NOMO-1 treated with DMSO at 0.1 percent for 48 hours (cell line): Measurements from ENCODE around the gene CADPS.
A peak's percentile ranks its signal among the peaks of the same experiment; 100 is the strongest.

Experiments used
- DNase-seq: peaks from one replicate; lab custom pipeline; 2025; ENCODE audit not compliant: unreplicated experiment; lab: John Stamatoyannopoulos, UW

CADPS gene

DNA sequence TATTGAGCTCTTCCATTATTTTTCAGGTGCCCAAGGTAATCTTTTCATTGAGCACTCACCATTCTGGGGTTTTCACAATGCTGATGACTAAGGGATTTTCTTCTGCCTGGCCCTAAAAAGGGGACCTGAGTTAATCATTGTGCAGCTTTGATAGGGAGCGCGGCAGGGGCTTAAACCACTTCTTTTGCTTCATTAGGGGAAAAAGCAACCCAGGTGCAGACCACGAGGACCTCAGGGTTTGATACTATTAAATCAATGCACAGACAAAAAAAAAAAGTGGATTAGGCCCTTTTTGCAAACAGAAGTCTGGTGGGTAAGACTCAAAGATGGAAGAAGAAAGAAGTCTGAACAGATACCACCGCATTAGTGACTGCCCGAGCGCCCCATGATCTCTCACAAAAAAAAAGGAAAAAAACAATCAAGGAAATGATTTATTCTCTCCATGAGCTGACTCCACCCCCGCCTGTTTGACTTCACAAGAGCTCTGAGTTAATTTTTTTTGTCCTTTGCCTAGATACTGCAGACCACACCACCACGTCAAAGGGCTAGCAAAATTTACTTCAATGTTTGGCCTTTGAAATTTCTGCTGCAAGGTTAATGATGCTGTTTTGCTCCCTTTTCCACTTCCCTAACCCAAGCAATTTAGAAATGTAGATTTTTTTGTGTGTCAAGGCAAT is 423.9 kb downstream of the CADPS start:
- no peak for DNase-seq

DNA sequence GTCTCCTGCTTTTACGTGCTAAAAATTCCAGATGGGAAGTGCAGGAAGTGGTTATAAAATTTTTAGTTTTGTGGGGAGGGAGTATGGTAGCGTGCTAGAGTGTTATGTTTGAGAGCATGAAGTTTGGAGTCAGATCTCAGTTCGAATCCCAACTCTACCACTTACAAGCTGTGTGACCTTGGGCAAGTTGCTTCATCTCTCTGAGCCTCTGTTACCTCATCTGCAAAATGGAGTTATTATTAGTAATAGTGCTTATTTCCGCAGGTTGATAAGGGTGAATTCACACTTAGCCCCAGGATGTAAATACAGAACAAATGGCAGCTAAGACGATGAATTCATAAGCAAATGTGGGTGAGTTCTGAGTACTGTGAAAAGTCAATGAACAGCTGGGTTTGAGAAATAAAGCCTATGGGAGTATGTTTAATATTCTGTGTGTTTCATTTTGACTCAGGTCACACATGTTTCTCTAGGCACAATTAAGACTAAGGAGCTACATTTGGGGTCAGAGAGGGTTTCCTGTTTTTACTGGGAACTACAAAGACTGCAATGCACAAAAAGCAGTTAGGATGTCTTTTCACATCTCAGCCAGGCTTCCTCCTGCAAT is 428.8 kb downstream of the CADPS start:
- DNase-seq = no peak

DNA sequence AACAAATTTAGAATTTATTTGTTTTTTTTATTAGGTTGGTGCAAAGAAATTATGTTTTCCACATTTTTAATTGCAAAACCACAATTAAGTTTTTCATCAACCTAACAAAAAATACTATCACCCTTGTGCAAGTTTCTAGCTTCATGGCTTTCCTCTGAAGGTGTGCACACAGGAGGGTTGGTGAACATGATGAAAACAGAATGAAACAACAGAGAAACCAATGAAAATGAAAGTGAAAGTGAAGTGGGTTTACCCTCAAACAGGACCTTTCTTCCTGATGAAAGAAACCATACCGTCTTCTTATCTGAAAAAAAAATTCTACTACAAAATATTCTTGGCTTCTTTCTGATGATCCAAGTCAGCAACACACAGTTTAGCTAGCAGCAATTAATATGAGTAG is 429.9 kb downstream of the CADPS start:
- peak; percentile 35 for DNase-seq

DNA sequence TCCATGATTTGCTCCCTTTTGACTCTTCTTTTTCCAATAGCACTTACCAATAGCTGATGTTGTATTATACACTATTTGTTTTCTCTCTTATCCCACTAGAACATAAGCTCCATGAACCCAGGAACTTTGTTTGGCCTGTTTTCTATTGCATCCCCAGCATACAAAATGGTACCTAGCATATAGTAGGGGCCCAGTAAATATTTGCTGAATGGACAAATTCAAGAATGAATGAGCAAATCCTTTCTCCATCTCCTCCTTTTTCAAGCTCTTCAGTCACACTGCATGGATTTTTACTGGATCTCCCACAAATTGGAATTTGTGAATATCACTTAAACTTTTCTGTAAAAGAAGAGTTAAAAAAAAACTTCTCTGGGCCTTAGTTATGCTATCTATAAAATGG is 435.2 kb downstream of the CADPS start:
- no peak for DNase-seq

DNA sequence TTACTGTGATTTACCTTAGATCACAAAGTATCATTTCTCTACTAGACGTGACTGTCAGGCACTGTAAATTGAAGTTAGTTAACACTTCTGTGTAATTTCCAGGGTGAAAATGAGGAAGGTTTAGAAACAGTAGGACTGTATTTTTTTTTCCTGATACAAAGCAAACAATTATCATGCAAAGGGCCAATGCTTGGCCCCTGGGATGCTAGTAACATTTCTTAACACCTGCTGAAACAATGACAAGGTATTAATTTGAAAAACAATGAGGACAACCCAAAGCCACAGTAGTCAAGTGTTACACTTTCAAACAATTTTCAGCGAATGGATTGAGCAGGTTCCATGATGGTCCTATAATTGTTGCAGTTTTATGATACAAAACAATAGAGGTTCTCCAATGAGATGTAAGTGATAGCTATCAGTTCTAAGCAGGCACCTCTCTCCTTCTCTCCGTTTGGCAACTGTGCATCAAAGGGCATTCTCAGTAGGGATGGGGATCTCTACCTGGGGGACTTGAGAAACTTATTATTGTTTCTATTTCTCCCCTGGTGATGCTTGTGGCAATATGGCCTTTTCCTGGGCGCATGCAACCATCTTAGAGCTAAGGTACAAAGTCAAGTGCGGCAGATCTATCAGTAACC is 435.9 kb downstream of the CADPS start:
- no peak for DNase-seq

DNA sequence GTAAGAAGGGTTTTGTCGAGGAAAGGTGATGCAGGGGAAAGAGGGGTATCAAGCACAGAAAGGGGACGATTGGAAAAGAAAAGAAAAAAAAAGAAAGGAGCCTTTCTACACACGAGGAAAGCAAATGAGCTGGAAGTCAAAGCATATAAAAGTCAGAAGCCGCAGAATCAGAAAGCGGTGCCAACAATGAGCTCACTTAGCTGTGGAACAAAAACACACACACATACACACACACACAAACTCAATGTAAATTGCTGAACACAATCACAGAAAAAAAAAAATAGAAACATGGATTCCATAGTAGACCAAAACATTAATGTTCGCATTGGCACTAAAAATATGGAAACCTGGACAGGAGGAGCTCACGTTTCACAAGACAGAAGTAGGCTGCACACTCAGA is 438.4 kb downstream of the CADPS start:
- no peak for DNase-seq

DNA sequence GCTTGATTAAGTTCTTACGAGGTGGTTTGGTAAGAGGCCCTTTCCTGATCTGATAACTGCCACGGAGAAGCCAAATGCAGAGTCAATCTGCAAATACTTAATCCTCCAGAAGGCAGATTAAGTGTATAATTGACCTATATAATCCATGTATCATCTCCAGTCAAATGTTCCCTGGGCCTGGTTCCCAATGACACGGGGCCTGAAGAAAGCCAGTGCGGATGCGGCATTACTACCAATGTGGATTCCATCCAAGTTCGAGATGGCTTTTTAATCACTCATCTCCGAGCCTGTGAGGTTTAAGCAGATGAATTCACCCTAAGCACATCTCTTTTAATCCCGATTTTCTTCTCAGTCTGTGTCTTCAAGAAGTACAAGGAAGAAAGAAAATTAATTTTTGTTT is 441.8 kb downstream of the CADPS start:
- no peak for DNase-seq

DNA sequence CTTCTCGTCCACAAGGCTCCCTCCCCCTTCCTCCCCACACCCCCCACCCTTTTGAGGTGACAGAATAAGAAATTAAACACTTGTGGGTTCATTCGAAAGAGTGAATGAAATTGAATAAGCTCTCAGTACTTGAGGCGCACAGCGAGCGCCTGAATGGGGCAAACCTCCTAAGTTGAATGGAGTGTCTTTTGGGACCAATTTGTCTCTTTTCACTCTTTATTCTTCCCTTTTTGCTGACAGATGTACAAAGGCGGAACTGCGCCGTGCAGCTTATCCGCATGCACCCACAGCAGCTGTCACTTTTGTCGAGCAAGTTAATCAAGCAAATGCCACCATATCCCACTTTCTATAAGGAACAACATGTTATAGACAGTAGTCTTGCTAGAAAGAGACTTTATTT is 454.0 kb downstream of the CADPS start:
- DNase-seq = no peak

DNA sequence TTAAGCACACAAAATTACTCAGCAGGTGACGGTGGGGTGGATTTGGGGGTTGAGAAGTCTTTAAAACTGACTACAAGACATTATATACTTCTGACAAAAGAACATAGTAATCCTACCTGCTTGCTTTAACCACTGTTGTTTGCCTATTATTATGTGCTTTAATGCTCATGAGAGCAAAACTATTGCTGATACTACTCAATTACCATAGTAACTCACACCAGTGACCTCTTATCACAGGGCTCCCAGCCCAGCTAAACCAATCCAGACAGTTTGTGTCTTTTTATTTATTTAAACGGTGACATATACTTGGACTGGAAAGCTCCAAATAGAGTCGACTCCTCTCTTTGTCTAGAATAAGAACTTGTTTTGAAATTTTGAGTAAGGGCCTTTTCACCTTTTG is 459.1 kb downstream of the CADPS start:
- no peak for DNase-seq

DNA sequence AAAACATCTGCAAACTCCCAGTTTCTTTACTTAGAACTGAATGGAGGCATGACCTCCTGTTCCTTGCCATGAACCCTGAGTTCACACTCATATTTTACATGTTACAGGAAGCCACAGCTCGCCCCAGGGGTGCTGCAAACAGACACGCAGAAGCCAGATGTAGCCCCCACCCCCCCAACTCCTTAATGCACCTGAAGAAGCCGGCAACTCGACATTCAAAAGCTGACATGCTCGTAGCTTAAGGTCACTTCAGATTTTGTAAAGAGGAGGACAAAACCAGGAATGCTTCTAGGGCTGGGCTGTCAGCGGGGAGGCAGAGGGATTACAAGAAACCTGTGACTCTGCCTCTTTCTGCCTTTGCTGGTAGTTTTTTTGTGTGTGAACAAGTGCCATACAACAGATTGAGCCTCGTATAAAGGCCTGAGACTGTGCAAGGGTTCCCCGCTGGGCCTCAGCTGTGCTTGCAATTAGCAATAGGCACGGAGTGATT is 459.9 kb downstream of the CADPS start:
- DNase-seq = no peak

DNA sequence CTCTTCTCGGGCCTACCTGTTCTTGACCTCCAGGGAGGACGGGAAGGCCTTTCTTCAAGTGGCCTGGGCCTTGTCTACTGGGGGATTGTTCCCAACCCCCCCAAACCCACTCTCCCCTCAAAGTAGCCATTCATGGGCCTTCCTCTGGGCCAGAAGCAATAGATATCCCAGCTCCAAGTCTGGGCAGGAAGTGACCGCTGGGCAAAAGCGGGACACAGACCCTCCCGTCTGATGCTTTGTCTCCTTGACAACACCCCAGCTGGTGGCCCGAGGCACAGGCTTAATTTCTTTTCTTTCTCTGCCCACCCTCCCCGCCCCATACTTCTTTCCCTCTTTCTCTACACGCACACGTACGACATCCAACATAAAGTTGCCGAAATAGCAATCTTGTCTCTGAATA is 460.4 kb downstream of the CADPS start:
- no peak for DNase-seq

DNA sequence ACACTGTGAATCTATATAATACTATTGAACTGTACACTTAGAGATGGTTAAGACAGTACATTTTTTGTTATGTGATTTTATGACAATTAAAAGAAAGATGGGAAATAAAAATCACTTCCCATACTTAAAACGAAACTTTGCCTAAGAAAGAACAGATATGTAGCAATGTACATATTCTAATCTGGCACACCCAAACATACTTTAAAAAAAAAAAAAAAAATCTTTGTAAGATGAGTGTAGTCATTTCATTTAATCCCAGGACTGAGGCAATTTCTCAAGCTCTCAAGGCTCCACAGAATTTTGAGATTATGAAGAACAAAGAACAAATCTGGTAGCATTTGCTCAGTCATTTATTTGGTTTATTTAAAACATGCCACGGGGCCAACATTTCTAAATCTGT is 461.5 kb downstream of the CADPS start:
- DNase-seq = no peak

DNA sequence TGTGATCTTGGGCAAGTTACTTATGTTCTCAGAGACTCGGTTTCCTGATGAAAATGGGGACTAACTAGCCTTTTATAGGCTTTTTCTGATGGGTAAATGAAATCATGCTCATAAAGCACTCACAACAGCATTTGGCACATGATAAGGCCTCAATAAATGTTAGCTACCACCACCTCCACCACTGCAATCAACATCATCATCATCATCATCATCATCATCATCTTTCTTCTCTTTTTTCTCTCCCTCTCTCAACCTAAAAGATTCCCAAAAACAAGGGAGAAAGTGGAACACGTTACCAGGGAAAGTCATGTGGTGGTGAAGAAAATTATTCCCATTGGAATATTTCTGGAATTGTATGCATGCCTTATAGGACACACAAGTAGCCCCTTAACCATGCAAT is 468.3 kb downstream of the CADPS start:
- no peak for DNase-seq

DNA sequence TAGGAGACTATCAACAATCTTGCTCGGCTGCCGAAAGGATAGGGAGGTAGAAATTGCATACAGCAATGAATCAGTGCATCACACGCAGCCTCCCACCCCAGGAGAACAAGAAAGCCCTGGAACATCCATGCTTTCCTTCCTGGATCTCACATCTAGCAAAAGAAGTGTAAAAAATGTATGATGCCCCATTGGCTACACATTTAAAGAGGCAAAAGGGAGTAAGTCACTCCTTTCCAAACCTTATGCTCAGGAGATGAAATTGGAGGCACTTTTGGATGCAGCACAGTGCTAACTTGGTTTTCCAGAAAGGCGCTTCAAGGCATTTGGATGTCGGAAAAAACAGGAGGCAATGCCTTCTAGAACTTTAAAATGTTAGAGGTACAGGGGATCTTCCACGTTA is 469.6 kb downstream of the CADPS start:
- DNase-seq = no peak

DNA sequence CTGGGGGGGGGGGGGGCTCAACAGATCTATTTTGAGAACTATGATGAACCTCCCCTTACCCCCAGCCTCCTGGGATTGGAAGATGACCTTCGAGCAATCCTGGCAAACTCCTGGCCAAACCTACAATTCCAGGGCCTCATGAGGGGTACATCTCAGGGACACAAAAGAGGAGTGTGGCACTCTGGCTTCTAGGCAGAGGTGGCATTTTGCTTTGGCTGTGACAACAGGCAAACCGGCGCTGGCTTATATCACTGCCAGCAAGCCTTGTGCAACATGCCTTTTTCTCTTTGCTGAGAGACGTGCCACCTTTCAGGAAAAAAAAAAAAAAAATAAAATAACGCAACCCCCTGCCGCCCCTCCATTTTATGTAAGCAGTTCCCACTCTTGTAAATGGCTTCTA is 470.1 kb downstream of the CADPS start:
- DNase-seq = no peak

DNA sequence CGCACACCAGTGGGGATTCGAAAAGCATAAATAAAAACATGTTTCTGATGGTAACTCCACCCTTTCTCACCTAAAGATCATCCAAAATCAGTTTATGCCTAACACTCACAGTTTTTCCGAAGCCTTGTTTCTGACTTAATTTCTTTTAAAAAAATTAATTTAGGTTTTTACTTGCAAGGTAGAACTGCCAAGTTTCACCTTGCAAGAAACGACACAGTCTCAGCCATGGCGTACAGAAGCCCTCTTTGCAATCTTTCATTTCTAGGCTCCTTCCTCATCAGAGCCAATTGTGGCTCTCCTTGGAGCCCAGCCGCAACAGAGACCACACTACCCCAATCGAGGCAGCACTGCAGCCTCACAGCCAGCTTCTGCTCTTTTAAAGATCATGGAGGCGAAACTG is 470.9 kb downstream of the CADPS start:
- DNase-seq = no peak

DNA sequence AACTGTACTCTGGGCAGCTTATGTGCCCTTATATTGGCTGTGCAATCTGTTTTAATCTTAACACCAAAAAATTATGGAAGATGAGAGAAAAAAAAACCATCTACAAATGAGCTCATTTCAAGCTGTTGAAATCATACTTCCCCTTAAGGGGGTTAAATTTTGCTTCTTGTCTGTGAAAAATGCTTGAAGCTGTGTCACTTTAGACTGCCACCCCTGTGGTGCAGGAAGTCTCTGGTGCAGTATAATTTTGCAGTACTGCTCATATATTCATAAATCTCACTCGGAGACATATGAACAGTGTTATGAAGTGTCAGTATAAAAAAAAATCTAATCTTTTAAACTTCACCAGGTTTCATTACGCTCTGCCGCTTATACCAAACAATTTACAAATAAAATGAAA is 471.5 kb downstream of the CADPS start:
- DNase-seq = no peak

DNA sequence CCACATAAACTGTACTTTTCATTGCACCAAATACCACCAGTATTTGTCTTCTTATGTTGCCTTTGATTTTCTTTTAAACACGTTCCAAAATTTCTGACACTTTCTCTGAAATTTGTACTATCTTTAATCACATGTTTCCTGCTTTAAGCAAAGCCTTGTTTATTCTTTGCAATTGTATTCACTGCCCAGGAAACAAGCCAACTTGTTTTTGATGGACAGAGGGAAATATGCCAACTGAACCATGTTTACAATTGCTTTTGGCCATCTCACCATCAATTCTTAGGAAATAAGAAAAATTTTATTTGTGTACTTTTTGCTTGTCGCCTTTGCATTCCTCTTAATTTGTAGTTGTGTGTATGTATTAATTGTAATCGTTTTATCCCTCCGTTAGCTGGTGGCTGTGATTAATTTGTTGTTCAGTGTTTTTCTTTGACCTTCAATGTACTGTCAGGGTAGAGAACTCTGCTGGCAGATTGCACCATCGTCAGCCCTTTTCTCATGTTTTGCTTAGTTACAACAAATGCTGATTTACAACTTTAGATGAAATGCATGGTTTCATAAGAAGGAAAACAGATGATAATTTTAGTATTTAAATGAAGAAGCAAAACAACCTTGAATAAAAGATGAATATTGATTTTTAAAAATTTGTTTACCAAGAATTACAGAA is 482.5 kb downstream of the CADPS start:
- DNase-seq = no peak

DNA sequence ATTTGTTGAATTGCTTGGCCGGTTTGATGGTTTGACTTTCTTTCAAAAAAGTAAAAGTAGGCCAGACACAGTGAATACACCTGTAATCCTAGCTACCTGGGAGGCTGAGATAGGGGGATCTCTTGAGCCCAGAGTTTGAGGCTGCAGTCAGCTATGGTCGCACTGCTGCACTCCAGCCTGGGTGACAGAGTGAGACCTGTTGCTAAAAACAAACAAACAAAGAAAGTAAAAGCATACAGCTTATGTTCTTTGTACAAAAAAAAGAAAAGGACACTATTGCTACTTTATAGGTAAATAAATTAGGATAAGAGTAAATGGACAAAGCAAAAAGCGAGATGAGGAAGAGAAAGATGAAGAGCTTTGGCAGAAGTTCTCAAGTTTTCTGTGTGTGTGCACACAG is 488.0 kb downstream of the CADPS start:
- no peak for DNase-seq

DNA sequence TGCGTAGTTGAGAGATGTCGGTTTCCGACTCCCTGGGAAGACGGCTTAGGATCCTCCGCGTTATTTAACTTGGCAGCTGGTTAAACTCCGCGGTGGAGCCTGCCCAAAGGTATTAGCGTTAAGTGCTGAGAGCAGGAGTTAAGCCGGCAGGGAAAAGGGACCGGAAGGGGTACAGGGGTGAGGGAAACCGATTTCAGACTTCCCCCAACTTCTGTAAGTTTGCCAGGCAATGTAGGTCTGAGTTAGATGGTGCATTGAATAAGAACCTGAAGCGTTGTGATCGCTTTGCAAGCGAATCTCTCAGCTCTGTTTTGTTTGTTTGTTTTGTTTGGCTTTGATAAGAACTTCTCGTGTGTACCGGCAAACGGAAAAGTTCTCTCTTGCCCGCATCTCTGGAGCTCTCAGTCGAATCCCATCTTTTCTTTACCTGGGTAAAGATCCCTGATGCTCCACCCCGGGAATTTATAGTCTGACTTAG is 495.9 kb downstream of the CADPS start:
- no peak for DNase-seq

DNA sequence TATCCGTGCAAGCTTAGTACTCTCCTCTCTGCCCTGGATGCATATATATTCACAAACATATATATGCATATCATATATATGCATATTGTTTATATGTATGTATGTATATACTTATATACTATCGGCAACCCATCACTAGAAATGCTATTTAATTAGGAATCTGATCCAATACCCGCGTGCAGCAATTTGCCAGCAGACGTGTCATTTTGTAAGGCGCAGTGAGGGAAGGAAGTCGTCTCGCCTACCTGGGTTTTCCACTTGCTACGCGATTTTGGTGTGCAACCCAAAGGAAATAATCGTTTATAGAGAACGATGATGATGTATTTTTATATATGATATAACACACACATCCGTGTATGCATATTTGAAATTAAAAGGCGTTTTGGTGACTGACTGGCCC is 496.3 kb downstream of the CADPS start:
- DNase-seq = no peak

DNA sequence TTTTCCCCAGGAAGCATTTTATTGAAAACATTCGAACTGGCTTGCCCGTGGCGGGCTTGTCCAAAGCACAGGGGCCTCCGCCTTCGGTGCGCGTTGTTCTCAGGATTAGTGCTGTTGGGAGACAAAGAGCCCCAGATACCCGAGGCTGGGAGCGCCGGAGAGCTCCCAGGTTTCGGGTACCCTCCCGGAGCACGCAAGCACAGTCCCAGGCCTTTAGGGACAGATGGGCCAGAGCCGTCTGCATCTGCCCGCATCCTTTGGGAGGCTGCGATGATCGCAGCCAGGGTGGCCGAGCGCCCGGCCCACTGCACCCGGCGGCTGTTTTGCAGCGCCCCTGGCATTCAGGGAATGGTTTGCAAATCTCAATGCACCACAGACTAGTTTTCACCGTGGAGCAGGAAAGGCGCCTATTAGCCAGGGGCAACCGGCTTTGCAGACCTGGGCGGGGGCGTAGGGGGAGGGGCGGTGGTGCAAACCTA is 496.9 kb downstream of the CADPS start:
- no peak for DNase-seq
